ENCODE data around the gene CNTFR. TPM values are rescaled to one million over a fixed set of nuclear protein-coding genes. Genes with fewer than 3 reads are reported as not detected.

The CNTFR gene
- total RNA-seq, 1 donor from 2014 or later: 2.5 TPM

DNA sequence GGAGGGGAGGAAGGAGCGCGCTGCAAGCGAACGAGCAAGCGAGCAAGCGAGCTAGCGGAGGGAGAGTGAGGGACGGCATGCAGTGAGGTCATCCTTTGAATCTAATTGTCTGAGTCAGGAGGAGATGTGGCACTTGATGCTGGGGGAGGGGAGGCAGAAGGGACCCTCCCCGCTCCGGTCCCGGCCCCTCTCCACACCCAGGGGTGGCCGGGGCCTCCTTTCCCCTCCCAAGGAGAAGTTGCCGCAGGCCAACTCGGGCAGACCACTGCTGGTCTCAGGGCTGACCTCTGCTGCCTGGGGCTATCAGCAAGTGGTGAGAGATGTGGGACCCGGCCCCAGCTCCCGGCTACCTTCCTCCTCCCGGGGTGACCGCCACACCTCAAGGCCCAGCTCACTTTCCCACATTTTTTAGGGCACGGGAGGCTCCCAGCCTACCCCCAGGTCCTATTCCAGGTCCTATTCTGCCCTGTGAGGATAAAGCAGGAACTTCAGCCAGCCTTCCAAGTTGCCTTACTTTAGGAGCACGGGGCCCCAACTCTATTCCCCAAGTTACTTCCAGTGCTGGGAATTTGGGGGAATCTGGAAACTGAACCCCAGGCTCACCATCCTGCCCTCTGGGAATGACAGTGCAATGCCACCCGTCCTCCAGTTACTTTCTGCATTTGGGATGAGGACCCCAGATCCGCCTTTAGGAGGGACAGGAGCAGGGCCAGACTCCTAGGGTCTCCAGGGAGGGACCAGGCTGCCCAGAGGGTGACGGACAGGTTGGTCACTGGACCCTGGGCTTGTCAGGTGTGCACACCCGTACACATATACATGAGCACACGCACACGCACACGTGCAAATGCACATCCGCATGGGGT lies 11.1 kb downstream of the CNTFR start:
- Histone ChIP-seq H3K4me1 (peaks cover 11% of the 10 kb centered on the region), H3K4me3 (peak overlapping the region; percentile 34), H3K27me3 (ENCODE audit: low read depth) (peaks cover 72% of the 10 kb centered on the region), H3K27ac (no peak overlapping the region), H3K36me3 (no peaks in the 10 kb centered on the region), H3K9me3 (no peaks in the 10 kb centered on the region)
- TF ChIP-seq, protein P1, sequence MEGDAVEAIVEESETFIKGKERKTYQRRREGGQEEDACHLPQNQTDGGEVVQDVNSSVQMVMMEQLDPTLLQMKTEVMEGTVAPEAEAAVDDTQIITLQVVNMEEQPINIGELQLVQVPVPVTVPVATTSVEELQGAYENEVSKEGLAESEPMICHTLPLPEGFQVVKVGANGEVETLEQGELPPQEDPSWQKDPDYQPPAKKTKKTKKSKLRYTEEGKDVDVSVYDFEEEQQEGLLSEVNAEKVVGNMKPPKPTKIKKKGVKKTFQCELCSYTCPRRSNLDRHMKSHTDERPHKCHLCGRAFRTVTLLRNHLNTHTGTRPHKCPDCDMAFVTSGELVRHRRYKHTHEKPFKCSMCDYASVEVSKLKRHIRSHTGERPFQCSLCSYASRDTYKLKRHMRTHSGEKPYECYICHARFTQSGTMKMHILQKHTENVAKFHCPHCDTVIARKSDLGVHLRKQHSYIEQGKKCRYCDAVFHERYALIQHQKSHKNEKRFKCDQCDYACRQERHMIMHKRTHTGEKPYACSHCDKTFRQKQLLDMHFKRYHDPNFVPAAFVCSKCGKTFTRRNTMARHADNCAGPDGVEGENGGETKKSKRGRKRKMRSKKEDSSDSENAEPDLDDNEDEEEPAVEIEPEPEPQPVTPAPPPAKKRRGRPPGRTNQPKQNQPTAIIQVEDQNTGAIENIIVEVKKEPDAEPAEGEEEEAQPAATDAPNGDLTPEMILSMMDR (IDR thresholded peaks at IDR 0.05): no peak
- DNase-seq (no peak), ATAC-seq (no peak)
- intact Hi-C loops (cut with DNase I): no loop called here

DNA sequence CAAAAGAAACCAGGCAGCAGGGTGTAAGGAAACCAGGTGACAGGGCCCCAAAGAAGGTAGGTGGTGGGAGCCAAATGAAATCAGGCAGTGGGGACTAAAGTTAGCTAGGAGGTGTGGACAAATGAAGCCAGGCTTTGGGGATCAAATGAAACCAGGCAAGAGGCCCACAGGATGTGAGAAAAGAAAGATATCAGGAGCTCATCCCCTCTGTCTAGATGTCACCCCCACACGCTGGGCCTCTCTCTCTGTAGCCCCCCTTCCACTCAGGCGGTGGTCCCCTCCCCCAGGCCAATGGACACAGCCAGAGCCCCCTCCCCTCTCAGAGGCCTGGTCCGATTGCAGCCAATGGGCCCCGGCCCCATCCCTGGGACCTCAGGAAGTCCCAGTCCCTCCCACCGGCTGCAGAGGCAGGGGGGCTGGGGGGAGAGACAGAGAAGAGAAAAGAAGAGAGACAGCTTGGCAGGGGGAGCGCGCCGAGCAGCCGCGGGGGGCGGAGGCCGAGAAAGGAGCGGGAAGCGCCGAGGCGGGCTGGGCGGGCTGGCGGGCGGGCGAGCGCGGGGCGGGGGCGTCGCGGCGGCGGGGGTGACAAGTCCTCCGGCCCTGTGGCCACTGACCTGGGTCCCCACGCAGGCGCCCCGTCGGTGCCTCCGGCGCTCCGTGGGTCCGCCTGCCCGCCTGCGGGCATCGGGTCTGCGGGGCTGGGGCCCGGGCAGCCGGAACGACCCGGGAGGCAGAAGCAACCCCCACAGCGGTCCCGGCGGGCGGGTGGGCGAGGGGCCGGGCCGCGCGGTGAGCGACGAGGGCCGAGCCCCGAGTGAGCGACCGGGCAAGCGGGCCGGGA lies 11.9 kb downstream of the CNTFR start:
- Histone ChIP-seq H3K36me3 (no peaks in the 10 kb centered on the region), H3K27me3 (ENCODE audit: low read depth) (peaks cover 69% of the 10 kb centered on the region), H3K4me3 (peak overlapping the region; percentile 34), H3K27ac (no peak overlapping the region), H3K9me3 (no peaks in the 10 kb centered on the region), H3K4me1 (peaks cover 11% of the 10 kb centered on the region)
- intact Hi-C loops (cut with DNase I): no loop called here
- TF ChIP-seq, protein P1 (IDR thresholded peaks at IDR 0.05): no peak
- DNase-seq (no peak), ATAC-seq (no peak)

DNA sequence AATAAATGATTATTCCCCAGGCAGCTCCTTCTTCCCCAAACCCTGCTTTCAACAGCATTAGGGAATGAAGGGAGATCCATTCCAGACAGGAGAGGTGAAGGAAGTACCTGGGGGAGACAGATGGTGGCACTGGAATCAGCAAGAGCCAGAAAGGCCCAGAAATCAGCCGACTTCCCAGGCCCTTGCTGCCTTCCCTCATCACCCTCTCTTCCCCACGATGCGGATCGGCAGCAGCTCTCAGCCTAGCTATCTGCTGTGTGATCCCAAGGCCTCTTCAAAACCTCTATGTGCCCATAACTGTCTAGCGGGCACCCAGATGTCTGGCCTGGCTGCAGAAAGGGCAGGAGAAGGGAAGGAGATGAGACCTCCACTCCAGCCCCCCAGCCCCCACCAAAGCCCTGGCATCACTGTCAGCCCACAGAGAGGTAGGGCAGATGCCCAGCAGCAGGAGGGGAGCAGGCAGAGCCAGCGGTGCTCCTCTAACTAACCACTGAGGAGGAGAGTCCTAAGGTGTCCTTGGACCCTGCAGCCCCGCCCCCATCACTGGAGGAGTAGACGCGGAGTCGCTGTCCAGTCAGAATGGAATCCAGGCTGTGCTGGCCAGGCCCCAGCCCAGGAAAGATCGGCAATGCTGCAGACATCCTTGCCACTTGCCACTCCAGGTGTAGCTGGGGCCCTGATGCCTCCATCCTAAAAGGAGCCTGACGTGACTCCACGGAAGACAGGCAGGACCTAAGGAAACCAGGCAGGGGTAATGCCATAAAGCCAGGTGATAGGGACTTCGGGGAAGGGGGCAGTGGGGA lies 12.7 kb downstream of the CNTFR start:
- TF ChIP-seq, protein P1 (IDR thresholded peaks at IDR 0.05): no peak
- ATAC-seq (no peak), DNase-seq (no peak)
- intact Hi-C loops (cut with DNase I): no loop called here
- H3K4me1 ChIP-seq: peaks cover 11% of the 10 kb centered on the region
- no peak overlapping the region for H3K4me3 ChIP-seq
- H3K36me3 ChIP-seq: no peaks in the 10 kb centered on the region
- H3K27ac ChIP-seq: no peak overlapping the region
- H3K9me3 ChIP-seq: no peaks in the 10 kb centered on the region
- H3K27me3 ChIP-seq (ENCODE audit: low read depth): peaks cover 68% of the 10 kb centered on the region

DNA sequence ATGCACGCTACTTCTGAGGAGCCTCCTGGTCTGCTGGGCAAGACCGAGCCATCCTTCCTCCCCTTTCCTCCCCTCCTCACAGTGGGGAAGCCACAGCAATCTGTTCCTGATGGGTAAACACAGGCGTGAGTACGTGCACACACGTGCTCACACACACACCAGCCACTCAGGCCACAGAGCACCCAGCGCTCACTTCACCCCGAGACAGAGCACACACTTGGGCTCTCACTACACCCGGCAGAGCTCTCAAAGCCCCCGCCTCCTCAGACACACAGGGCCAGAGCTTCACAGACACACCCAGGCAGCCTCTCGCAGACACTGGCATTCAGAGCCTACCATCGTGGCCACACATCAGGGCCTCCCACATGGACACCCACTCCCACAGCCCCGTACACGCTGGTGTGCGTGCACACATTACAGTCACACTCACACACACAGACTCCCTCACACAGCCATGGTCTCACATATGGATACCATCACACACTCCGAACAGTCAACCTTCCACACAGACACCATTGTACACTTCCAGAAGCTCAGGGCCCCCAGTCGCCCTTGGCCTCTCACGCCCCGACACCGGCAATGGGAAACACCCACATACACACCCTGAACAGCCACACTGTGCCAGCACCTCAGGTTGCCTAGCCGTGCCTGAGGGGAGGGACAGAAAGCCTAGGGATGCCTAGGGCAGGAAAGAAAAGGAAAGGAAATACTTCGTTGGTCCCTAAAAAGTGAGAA lies 13.5 kb downstream of the CNTFR start:
- Histone ChIP-seq H3K9me3 (no peaks in the 10 kb centered on the region), H3K4me3 (no peak overlapping the region), H3K4me1 (peaks cover 11% of the 10 kb centered on the region), H3K27me3 (ENCODE audit: low read depth) (peaks cover 60% of the 10 kb centered on the region), H3K36me3 (no peaks in the 10 kb centered on the region), H3K27ac (no peak overlapping the region)
- ATAC-seq: peak in 1 of 2 donors; percentile 4
- TF ChIP-seq, protein P1 (IDR thresholded peaks at IDR 0.05): no peak
- intact Hi-C loops (cut with DNase I): no loop called here
- no peak for DNase-seq
